NCI-H128 (cell line): ENCODE data around the gene SPINDOC.
"Not testable (repeated sequence)": the region's sequence is repeated elsewhere in the genome, so short reads cannot be mapped to it uniquely, and the experiment has no call there.

ENCODE experiments used
- DNase-seq: peaks from one replicate; lab custom pipeline; 2025; ENCODE audit not compliant: unreplicated experiment; lab: John Stamatoyannopoulos, UW

The SPINDOC gene, protein sequence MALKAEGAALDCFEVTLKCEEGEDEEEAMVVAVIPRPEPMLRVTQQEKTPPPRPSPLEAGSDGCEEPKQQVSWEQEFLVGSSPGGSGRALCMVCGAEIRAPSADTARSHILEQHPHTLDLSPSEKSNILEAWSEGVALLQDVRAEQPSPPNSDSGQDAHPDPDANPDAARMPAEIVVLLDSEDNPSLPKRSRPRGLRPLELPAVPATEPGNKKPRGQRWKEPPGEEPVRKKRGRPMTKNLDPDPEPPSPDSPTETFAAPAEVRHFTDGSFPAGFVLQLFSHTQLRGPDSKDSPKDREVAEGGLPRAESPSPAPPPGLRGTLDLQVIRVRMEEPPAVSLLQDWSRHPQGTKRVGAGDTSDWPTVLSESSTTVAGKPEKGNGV

DNA sequence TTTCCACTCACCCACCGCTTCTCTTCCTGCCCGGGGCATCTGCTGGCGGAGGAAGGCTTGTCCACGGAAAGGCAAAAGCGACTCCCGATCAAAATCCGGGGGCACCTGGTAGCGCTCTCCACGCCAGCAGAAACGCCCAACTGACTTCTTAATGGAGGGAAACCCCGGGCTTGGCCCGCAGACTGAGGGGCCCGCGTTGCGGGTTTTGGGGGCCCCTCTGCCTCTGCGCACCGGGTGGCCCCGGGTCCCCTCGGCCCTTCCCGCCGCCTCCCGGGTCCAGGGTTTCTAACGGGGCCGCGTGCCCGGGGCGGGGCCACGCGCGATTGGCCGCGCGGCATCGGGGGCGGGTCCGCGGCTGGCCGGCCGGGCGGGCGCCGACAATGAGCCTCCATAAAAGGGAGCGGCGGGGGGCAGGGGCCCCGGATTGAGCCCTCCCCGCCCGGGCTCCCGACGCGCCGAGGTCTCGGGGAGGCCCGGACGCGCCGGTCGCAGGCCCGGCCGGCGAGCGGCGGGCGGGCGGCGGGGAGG, at the start of gene SPINDOC:
SPINDOC (plus strand) TSS at position 422 of the 528 bp plus-strand sequence. CDS start 231 bp downstream, outside the sequence.
- DNase-seq: peak; percentile 66

DNA sequence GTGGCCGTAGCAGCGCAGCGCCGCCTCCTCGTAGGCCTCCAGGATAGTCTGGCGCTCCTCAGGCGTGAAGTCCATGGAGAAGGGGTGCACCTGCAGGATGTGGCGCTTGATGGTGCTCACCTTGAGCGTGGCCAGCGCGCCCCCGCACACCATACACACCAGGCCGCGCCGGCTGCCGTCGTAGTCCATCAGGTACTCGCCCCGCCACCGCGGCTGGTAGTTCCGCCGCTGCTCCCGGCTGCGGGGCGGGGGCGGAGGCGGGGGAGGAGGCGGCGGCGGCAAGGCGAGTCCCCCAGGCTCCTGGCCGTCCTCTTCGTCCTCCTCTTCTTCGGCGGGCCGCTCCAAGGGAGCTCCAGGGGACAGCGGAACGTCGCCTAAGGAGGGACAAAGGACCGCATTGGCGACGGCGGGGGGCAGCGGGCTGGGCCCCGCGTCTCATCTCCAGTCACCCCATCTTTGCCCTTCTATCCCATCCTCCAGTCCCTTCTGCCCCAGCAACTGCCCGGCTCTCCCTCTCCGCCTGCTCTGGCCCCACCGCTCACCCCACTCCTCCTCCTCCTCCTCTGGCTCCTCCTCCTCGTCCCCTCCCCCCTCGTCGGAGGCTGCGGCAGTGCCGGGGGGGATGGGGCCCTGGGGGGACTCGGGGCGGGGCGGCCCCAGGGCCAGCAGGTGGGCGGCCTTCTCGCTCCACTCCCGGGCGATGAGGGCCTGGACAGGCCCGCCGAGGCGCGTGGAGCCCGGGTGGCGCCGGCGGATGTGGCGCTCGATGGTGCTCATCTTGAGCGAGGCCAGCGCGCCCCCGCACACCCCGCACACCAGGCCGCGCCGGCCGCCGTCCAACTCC, 49.5 kb upstream of the SPINDOC start:
- DNase-seq: no peak

DNA sequence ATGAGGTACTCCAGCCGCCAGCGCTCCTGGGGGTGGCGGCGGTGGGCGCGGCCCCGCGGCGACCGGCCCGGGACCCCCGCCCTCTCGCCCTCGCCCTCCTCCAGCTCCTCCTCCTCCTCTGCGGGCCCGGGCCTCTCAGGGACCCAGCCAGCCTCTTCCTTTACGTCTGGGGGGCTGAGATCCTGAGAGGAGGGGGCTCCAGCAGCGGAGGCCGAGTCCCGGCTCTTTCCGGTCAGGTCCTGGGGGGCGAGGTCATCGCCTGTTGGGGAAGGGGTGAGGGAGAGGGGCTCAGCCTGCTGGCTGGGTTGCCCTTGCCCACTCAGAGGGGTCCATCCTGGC, 48.9 kb upstream of the SPINDOC start:
- DNase-seq: no peak

DNA sequence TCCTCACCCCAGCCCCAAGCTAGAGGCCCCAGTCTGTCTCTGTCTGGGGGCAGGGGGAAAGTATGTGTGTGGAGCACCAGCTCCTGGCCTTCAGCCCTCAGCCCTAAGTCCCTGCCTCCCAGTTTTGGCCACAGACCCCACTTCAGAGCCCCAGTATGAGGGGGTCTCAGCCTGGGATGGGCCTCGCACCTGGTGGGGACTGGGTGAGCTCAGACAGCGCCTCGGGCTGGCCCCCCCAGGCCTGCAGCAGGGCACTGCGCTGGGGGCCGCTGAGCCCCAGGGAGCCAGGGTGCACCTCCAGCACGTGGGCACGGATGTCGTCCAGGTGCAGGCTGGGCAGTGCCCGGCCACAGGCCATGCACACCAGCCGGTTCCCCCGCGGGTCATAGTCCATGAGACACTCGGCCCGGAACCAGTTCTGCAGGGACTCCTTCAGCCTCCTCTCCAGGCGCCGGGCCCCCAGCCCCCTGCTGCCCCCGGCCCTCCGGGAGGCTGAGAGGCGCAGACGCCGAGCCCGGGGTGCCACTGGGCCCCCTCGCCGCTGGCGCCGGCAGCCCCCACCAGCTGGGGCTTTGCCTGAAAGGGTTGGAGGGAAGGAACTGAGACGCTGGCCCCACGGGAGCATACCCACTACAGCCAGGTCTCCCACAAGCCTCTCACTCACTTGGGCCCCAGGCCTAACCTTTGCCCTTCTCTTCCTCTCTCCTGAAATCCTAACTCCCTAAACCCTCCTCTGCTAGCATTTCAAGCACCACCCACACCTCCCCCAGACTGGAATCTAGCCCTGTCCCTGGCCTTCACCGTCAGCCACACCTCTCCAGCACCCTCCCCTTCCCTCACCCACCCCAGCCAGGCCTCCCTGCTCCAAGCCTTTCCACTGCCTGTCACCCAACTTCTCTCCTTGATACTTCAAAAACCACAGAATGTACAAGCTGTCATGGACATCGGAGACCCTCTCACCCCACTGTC, 48.3 kb upstream of the SPINDOC start:
- no peak for DNase-seq

DNA sequence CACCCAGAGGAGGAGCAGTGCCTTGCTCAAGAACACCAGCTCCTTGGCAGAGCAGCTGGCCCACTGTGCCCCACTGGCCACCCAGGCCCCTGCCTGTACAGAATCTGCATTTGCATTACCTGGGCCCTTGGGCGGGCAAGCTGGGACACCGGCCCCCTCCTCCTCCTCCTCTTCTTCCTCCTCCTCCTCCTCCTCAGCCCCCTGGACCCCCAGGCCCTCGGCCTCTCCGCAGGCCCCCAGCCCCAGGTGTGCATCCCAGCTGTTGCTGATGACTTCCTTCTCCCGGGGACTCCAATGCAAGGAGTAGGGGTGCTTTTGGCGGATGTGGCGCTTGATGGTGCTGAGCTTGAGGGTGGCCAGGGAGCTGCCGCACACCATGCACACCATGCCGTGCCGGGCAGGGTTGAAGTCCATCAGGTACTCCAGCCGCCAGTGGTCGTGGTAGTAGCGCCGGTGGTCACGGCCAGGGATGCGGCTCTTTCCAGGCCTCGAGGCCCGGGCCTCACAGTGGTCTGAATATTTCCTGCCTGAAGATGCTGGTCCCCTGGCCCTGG, 47.5 kb upstream of the SPINDOC start:
- DNase-seq: no peak

DNA sequence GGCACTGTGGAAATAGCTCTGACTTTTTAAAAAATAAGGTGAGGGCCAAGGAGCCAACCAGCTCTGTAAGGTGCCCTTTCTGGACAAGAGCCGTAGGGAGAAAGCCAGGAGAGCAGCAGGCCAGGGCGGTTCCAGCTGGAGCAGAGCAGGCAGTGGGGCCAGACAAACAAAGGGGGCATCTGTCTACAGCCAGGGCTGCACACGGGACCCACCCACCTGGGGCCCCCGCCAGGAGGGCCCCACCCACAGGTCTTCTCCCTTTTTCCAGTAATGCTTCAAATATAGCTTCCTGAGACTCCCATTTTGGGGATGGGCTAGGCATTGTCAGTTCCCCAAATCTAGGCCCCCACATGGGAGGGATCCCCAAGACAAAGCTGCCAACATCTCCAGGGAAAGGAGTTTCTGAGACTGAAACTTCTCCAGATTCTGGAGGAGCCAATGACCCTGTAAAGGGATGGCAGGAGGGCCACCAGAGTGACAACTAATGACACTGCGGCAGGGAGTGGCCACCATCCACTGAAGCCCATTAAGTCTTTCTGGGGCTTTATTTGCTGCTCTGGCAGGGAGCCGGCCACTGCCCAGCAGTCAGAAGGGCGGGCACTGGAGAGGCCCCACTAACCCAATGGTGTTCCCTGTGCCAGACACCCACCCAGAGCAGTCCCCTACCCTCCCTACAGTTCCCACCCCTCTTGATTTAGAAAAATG, 46.6 kb upstream of the SPINDOC start:
- no peak for DNase-seq

DNA sequence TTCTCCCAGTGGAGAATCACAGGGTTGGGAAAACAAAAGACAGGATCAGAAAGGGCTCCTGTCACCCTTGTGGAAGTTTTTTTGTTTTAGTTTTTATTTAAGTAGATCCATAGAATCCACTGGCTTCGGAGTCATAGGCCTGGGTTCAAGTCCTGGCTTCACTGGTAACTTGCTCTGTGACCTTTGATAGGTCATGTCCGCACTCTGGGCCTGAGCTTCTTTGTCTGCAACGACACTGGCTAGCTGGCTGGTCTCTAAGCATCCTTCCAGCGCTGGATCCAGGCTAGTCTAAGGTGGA, 46.0 kb upstream of the SPINDOC start:
- DNase-seq: no peak

DNA sequence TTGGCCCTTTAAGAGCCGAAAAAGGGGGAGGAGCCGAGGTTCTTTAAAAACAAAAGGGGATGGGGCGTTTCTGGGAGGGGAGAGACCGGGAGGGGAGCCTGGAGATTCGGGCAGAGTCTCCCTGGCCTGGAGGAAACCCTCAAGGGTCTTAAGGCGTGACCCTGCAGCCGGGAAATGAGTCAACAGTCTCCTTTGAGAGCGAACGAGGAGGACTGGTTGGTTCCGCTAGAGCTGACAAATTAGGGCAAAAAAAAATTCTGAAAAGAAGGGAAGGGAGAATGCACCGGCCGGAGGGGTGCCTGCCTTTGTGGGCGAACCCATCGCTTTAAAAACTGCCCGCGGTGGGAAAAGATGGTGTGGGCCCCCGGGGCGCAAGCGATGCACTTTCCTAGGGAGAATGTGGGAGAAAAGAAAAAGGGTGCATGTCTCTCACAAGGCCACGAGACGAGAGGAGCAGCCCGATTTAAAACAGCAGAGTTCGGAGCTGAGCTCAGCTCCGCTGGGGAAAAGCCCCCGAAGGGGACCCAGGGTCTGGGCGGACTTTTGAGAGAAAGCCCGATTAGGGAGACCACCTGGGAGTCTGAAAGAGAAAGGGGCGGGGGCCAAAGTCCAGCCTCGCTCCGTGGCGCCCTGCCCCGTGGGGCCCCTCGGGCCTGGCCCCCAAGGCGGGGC, 45.6 kb upstream of the SPINDOC start:
- peak; percentile 59 for DNase-seq

DNA sequence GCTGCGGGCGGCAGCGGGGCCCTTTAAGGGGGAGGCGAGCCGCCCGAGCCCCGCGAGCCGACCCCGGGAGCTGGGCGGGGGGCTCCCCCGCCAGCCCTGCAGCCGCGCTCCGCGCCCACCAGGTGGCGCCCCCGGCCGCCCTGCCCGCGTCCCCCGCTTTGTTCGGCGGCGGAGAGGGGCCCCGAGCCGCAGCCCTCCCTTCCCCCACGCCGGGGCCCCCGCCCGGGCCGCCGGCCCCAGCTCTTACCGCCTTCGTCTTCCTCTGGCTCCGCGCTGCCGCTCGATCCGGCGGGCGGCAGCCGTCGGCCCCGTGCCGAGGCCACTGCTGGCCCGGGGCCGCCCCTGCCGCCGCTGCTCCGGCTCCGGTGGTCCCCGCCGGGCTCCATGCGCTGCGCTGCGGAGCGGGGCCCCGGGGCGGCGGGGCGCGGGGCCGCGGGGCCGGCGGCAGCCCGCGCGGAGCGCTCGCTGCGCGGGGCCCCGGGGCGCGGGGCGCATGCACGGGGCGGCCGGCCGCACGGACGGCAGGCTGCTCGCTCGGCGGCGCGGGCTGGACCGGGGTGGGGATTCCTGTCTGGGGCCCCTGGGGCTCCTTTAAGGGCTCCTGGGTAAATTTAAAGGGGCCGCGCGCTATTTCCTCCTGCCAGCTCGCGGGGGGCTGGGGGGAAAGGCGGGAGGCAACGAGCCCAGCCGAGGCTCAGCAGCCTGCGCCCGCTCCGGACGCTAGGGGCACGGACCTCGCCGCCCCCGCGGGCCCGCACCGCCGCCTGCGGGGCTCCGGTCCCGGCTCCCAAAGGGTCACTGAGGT, 44.8 kb upstream of the SPINDOC start, which contains the start of gene ZFTA:
ZFTA (minus strand) TSS at position 539 of the 805 bp plus-strand sequence; CDS start at position 386, 153 bp downstream.
- DNase-seq: peak; percentile 31

DNA sequence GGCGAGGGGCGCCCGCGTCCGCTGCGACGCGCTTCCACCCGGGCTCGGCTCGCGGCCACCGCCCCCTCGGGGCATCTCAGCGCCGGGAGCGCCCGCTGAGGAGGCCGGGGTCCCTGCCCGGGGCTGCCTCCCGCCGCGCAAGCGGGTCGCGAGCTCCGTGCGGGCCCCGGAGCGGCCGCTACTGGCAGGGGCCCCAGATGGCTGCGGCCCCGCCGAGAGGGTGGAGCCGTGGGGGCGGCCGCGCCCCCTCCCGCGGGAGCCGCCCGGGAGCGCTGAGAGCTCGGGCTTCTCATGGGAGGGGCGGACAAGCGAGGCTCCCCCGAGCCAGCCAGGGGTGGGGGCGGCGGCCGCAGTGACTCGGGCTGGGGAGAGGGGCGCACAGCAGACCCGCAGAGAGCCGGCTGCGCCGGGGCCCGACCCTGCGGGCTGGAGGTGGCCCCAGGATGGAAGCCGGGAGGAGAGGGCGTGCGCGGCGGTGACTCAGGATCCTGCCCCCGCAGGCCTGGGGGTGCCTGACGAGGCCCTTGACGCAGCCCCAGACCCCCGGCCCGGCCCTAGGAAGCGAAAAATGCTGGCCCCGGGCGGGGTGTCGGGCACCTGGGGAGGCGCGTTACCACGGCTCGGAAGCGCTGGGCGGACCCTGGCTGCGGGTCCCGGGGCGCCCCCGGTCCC, 44.1 kb upstream of the SPINDOC start:
- no peak for DNase-seq

DNA sequence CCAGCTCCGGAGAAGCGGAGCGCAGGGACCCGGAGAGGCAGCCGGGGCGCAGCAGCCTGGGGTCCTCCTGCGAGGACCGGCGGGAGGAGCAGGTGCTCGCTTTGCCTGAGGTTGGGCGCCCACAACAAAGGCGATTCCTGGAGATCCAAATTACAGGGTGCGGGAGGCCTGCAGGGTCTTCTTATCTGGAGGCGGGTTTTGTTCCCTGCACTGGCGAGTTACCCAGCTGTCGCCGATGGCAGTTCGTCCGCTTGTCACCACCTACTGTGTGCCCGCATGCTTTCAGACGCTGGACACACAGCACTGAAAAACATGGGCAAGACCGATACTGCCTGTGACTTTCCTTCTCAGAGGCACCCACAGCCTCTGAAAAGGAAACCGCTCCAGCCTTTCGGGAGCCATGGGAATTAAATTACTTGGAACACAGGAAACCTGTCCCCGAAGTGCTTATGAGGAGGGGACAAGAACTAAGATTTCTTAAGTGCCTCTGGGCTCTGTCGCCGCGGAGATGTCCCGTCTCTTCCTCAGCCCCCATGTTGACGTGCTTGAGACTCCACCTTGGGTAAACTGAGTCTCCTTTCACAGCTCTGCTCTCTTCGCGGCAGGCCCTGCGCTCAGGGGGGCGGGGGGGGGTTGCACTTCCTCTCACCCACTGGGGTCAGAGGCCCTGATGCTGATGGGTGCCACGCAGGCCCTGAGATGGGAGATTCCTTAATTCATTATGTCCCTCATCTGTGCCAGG, 43.4 kb upstream of the SPINDOC start:
- no peak for DNase-seq

DNA sequence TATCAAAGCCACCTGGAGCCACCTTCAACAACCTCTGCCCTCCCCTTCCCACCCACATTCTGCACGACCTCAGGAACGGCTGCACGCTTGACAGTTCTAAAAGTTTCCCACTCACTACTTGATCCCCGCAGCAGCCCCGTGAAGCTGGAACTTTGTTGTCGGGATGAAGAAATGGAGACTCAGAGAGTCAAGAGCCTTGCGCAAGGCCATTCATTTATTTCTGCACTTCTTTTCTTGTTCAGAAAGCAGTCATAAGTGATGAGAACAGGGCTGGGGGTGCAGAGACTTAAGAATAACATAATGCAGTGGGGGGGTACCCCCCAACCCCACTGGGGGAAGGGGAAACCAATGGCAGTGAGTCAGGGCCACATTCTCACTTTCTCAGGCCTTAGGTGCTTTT, 42.5 kb upstream of the SPINDOC start:
- no peak for DNase-seq

DNA sequence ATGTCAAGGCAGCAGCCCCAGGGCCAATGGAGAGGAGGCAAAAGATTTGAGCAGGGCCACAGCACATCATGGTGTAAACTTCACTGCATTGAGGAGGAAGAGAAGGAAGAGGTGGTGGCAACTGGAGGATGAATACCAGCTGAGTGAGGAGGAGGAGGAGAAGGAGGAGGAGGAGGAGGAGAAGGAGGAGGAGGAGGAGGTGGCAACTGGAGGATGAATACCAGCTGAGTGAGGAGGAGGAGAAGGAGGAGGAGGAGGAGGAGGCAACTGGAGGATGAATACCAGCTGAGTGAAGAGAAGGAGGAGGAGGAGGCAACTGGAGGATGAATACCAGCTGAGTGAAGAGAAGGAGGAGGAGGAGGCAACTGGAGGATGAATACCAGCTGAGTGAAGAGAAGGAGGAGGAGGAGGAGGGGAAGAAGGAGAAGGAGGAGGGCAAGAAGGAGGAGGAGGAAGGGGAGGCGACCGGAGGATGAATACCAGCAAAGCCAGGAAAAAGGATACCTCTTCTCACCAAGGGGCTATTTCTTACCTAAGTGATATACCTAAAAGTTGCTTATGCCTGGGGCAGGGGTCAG, 41.4 kb upstream of the SPINDOC start:
- not testable (repeated sequence) for DNase-seq

DNA sequence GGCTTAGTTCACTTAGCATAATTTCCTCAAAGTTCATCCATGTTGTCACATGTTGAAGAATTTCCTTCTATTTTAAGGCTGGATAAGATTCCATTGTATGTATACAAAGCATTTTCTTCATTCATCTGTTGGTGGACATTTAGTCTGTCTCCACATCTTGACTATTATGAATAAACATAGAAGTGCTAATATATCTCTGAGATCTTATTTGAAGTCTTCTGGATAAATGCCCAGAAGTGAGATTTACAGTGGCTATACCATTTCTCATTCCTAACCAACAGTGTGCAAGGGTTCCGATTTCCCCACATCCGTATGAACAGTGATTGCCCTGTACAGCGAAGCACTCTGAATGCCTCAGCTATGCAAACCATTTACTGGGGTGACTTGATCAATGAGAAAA, 38.1 kb upstream of the SPINDOC start:
- DNase-seq: no peak

DNA sequence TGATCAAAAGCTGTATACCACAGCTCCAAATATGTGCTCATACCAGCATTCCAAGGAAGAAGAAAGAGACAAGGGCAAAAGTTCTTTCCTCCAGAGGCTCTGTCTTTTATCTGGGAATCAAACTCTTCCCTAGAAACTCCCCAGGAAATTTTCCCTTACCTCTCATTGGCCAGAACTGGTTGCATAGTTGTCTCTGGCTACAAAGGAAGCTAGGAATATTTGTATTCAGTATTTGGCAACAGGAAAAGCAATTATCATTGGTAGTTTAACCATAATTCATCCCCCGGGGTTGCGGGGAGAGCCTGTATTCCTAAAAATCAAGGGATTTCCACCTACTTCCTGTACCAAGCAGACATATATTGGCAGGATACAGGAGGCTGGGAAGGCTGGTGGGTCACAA, 34.2 kb upstream of the SPINDOC start:
- DNase-seq: no peak

DNA sequence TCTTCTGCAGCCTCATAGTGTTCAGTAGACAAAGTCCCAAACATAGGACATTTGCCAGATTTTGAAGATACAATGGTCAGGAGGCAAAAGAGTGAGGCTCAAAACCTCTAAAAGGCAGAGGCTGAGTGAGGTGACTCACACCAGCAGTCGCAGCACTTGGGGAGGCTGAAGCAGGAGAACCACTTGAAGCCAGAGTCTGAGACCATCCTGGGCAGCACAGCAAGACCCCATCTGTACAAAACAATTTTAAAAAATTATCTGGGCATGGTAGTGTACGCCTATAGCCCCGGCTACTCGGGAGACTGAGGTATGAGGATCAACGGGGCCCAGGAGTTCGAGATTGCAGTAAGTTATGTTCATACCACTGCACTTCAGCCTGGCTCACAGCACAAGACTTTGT, 30.5 kb upstream of the SPINDOC start:
- DNase-seq: no peak

DNA sequence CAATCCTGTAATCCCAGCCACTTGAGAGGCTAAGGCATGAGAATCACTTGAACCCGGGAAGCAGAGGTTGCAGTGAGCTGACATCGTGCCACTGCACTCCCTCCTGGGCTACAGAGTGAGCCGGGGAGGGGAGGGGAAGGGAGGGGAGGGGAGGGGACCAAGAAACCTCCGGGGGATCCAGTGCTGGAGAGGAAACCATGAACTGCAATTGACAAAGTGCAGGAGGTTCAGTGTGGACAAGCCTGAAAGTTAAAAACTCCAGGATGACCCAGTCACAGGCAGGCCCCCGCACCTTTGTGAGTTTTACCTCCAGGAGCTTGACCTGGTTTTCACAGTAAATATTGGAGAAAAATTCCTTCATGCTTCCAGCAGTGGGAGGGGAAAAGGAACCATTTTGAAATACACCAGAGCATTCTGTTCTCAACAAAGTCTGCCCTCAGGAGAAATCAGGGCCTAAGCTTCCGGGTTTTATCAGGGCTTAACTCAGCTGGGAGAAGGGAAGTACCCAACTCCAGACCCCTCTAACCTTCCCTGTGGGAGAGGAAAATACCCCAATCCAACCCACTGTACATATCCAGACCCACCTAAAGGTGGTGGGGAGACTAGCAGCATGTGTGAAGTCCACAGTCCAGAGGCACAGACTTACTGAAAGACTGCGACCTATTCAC, 29.2 kb upstream of the SPINDOC start:
- DNase-seq: no peak
